NT2/D1 (cell line): ENCODE results near the gene PHLDB3.
A peak's percentile ranks its signal among the peaks of the same experiment; 100 is the strongest.

Experiments used
- DNase-seq: peaks from one replicate; pipeline ENCODE4 v3.0.0-alpha.2; 2011; ENCODE audit warnings: low read depth, low spot score
- H3K27me3 ChIP-seq: 2 replicates; pipeline ENCODE4 v1.6.0; 2011; ENCODE audit warnings: mild to moderate bottlenecking; ENCODE audit not compliant: insufficient read length, insufficient read depth
- H3K36me3 ChIP-seq: 2 replicates; pipeline ENCODE4 v1.6.1; 2011; ENCODE audit warnings: mild to moderate bottlenecking, low read length, mixed read lengths; ENCODE audit not compliant: insufficient read depth, insufficient read length
- H3K4me1 ChIP-seq: 2 replicates; pipeline ENCODE4 v1.5.1; 2011; ENCODE audit not compliant: insufficient read depth, insufficient read length
- H3K4me3 ChIP-seq: 2 replicates; pipeline ENCODE4 v1.5.1; 2011; ENCODE audit warnings: low read depth; ENCODE audit not compliant: insufficient read length
- H3K9ac ChIP-seq: 2 replicates; pipeline ENCODE4 v1.6.0; 2011; ENCODE audit warnings: low read depth; ENCODE audit not compliant: insufficient read length
- H3K9me3 ChIP-seq: 2 replicates; pipeline ENCODE4 v1.5.1; 2011; ENCODE audit warnings: mild to moderate bottlenecking, low read length; ENCODE audit not compliant: insufficient read depth
- SUZ12 ChIP-seq: IDR thresholded peaks from 2 replicates; pipeline ENCODE4 v1.6.1; 2011; ENCODE audit not compliant: insufficient read length, insufficient read depth; ENCODE audit errors: extremely low read depth
- YY1 ChIP-seq: IDR thresholded peaks from 2 replicates; pipeline ENCODE4 v1.6.1; 2011; ENCODE audit not compliant: insufficient read length, insufficient read depth
- ZNF274 ChIP-seq: IDR thresholded peaks from 2 replicates; pipeline ENCODE4 v1.6.1; 2011; ENCODE audit warnings: mild to moderate bottlenecking, low read depth, low read length

The PHLDB3 gene

DNA sequence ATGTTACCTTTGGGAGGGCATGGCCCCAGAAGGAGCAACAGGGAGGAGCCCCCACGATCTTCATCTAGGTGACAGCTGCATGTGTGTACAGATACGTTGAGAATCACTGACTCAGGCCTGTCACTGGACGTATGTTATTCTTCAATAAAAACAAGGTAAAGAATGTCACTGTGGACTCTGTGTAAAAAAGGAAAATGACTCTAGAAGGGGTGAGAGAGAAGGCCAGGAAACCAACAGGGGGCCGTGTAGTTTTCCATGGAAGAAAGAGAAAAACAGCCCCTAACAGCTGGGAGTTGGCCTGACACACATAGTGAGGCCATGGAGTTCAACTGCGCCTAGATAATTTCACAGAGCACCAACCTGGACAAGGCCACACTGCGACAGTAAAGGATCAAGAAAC, 37.3 kb downstream of the PHLDB3 start:
- Histone ChIP-seq H3K9me3 (no peaks in the 10 kb centered on the region), H3K4me3 (no peak overlapping the region), H3K9ac (no peak overlapping the region), H3K36me3 (no peaks in the 10 kb centered on the region), H3K27me3 (peaks cover 25% of the 10 kb centered on the region), H3K4me1 (peaks cover 2% of the 10 kb centered on the region)
- DNase-seq, result no peak
- TF ChIP-seq ZNF274 (no peak), SUZ12 (no peak), YY1 (no peak)

DNA sequence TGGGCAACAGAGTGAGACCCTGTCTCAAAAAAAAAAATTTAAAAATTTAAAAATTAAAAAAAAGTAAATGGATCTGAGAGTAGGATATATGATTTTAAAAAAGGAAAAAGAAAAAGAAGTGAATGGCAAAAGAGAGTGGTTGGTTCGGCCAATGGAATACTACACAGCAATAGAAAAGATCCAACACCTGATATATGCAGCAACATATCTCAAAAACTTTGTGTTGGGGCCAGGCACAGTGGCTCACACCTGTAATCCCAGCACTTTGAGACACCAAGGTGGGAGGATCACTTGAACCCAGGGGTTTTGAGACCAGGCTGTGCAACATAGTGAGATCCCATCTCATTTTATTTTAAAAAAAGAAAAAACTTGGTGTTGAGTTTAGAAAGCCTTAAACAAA, 37.8 kb downstream of the PHLDB3 start:
- peaks cover 2% of the 10 kb centered on the region for H3K4me1 ChIP-seq
- peaks cover 28% of the 10 kb centered on the region for H3K27me3 ChIP-seq
- H3K4me3 ChIP-seq, result no peak overlapping the region
- H3K36me3 ChIP-seq, result no peaks in the 10 kb centered on the region
- TF ChIP-seq YY1 (no peak), SUZ12 (no peak), ZNF274 (no peak)
- DNase-seq, result no peak
- no peak overlapping the region for H3K9ac ChIP-seq
- no peaks in the 10 kb centered on the region for H3K9me3 ChIP-seq

DNA sequence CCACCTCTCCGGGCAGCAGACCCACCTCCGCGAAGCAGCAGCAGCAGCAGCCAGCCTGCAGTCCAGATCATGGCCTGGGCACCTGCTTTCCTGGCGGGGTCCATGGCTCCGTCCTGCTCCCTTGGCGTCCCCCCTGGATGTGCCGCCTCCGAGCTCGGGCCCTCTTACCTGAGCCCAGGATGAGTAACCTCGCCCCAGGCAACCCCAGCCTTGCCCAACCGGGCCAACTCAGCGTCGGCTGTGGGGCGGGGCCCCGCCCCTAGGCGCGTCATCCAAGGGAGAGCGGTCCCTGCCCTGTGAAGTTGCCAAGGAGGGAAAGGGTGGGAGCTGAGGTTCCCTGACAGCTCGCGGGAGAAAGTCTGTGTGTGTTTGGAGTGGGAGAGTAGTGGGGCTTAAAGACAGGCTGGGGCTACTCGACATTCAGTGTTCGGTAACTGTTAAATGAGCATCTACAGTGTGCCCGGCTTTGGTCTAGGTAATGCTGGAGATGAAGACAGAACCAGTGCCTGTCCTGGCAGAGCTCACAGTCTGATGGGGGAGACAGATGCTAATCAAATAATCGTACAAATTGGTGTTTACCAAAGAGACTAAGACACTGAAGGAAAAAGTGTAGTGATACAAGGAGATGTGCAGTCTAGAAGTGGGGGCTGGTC, 39.0 kb downstream of the PHLDB3 start, which contains the start of gene LYPD3:
TSS of gene LYPD3 (minus strand) at position 141 of the 653 bp plus-strand sequence. CDS start at position 104, 37 bp downstream.
- Histone ChIP-seq H3K27me3 (peaks cover 28% of the 10 kb centered on the region), H3K4me3 (peak within 1 kb of the TSS; percentile 64), H3K4me1 (no peaks in the 10 kb centered on the region)

DNA sequence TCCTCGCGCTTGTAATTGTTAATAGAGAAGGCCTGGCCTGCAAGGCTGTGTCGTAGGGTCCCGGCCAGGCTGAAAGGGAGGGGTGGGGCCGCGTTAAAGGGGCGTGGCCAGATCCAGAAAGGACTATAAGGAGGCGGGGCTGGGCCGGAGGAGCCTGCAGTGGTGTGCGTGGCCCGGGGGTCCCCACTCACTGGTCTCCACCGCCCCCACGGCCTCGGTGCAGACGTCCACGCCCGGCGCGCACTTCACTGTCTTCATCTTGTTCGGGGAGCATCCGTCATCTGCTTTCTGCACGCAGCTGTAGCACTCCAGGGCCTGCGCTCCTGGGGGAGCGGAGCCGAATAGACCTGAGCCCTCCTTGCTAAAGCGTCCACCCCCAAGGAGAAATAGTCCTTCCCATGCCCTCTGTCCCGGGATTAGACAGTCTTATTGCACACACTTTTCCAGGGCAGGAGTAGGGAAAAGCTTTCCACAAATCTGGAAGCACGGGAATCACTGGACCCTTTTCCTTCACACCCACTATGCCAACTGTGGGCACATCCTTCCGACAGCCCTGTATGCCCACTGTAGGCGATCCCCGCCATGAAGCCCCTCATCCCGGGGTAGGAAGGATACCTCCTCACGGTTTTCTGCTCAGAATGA, 40.3 kb downstream of the PHLDB3 start:
- Histone ChIP-seq H3K27me3 (peaks cover 28% of the 10 kb centered on the region), H3K4me3 (peak overlapping the region; percentile 64), H3K9ac (peak overlapping the region; percentile 58), H3K36me3 (no peaks in the 10 kb centered on the region), H3K4me1 (no peaks in the 10 kb centered on the region), H3K9me3 (no peaks in the 10 kb centered on the region)
- no peak for TF ChIP-seq ZNF274
- no peak for TF ChIP-seq SUZ12
- no peak for TF ChIP-seq YY1
- peak; percentile 8 for DNase-seq

More for the DNA sequence above, 39.0 kb downstream of the PHLDB3 start, which contains the start of gene LYPD3:
- Histone ChIP-seq H3K36me3 (no peaks in the 10 kb centered on the region), H3K9me3 (no peaks in the 10 kb centered on the region), H3K9ac (peak within 1 kb of the TSS; percentile 65)
- TF ChIP-seq ZNF274 (no peak), YY1 (no peak), SUZ12 (no peak)
- no peak for DNase-seq

DNA sequence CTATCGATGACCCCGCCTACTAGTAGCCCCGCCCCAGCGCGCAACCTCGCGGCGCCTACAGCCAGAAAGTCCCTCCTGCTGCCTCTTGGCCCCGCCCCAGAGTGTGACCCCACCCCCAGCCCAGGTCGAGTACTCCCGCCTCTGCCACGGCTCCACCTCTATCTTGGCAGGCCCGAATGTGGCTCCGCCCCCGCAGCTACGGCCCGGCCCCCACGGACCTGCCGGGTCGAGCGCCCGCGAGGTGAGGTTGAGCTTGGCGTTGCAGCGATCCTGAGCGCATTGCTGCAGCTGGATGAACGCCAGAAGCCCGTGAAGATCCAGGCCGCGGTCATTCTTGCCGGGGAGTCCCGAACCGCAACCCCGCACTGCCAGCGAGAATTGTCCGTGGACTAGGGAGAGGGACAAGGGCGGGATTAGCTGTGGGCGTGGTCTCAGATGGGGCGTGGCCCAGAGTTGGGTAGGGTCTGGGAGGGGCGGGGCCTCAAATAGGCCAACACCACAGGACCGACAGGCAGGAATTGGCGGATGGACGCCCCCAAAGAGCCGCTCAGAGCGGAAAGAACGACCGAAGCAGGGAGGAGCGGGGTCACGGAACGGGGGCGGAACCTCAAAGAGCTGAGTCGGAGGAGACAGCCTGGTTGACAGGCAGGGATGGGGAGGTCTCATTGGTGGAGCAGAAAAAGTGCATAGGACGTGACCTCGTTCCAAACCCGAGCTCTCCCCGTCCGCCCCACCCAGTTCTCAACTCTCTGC, 41.0 kb downstream of the PHLDB3 start:
- Histone ChIP-seq H3K9me3 (no peaks in the 10 kb centered on the region), H3K4me3 (peak overlapping the region; percentile 64), H3K9ac (peak overlapping the region; percentile 67), H3K4me1 (no peaks in the 10 kb centered on the region), H3K27me3 (peaks cover 28% of the 10 kb centered on the region), H3K36me3 (no peaks in the 10 kb centered on the region)
- TF ChIP-seq ZNF274 (no peak), SUZ12 (no peak), YY1 (no peak)
- peak; percentile 87 for DNase-seq

DNA sequence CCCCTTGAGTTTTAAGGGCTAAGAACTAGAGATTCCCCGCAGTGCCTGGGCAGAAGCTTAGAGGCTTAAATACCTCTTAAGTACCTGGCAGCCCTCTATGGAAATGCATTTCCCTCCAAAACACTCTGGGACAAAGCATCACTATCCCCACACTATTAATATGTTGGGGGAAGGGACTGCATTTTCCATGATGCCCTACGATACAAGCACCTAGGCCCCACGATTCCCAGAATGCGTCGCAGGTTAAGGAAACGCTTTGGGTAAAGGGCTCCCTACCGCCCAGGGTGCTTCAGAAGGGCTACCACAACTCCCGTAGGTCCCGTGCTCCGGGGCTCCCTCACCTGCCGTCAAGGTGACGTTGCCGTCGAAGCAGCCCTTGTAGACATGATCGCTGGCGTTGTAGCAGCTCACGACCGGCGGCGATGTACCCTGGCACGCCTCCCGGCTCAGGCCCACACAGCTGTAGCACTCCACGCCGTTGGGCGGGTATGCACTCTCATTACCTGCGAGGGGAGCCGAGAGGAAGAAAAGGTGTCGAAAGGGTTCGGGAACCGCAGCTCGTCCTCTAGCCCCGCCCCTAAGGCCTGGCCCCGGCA, 41.7 kb downstream of the PHLDB3 start:
- DNase-seq, result no peak
- no peaks in the 10 kb centered on the region for H3K9me3 ChIP-seq
- no peak for TF ChIP-seq ZNF274
- no peak for TF ChIP-seq YY1
- TF ChIP-seq SUZ12, result no peak
- no peaks in the 10 kb centered on the region for H3K36me3 ChIP-seq
- peaks cover 28% of the 10 kb centered on the region for H3K27me3 ChIP-seq
- H3K4me1 ChIP-seq, result no peaks in the 10 kb centered on the region
- H3K4me3 ChIP-seq, result peak overlapping the region; percentile 38
- H3K9ac ChIP-seq, result peak overlapping the region; percentile 65
